Esophagus (tissue), 2 donors: ENCODE results near the gene CCAR1. TPM values are rescaled to one million over a fixed set of nuclear protein-coding genes. Genes with fewer than 3 reads are reported as not detected.
"Not testable (repeated sequence)": the region's sequence is repeated elsewhere in the genome, so short reads cannot be mapped to it uniquely, and the experiment has no call there.

Experiments used
- H3K27ac ChIP-seq, 2 donors: one replicate each; pipeline ENCODE4 v1.5.1; 2013; ENCODE audit warnings: low read depth in 2 of 2, mild to moderate bottlenecking in 2 of 2, inconsistent platforms in 1 of 2, low read length in 1 of 2, moderate library complexity in 1 of 2
- H3K27me3 ChIP-seq, 2 donors: one replicate each; pipeline ENCODE4 v1.6.1; 2013; ENCODE audit warnings: low read length in 2 of 2, control low read depth in 1 of 2, mild to moderate bottlenecking in 1 of 2; ENCODE audit not compliant: insufficient read depth in 2 of 2, control insufficient read depth in 1 of 2
- H3K36me3 ChIP-seq, 2 donors: one replicate each; pipeline ENCODE4 v1.6.1; 2013; ENCODE audit warnings: low read length in 1 of 2; ENCODE audit not compliant: control insufficient read depth in 2 of 2, insufficient read depth in 2 of 2
- H3K4me1 ChIP-seq, 2 donors: one replicate each; pipeline ENCODE4 v1.6.1; 2013; ENCODE audit warnings: low read length in 1 of 2; ENCODE audit not compliant: control insufficient read depth in 2 of 2, insufficient read depth in 2 of 2
- H3K4me3 ChIP-seq, 2 donors: one replicate each; pipeline ENCODE4 v1.5.1; 2013; ENCODE audit warnings: low read length in 2 of 2, mild to moderate bottlenecking in 2 of 2, low read depth in 1 of 2, moderate library complexity in 1 of 2
- H3K9me3 ChIP-seq, 2 donors: one replicate each; pipeline ENCODE4 v1.6.1; 2013; ENCODE audit warnings: mild to moderate bottlenecking in 2 of 2, low read depth in 1 of 2, low read length in 1 of 2, moderate library complexity in 1 of 2; ENCODE audit not compliant: control insufficient read depth in 2 of 2, insufficient read depth in 1 of 2
- WGBS, 2 donors: extraction: QIAGEN DNeasy Blood & Tissue Kit; methylation state at CpG; one replicate each; pipeline ENCODE4 v1.1.7; 2013; 5-methylcytosine and 5-hydroxymethylcytosine counted together
- polyA plus RNA-seq, 2 donors: library from polyadenylated mRNA; stranded (reverse); fragments of 200-250 nt; gene quantifications; one replicate each; pipeline ENCODE4 v1.2.3, GENCODE V29; 2013
- donor health status: healthy with polysubstance abuse.
- donor health status: Bipolar disorder and iron deficiency.

CCAR1 gene
- polyA plus RNA-seq, 2 donors: 24.3 to 55.7 TPM

DNA sequence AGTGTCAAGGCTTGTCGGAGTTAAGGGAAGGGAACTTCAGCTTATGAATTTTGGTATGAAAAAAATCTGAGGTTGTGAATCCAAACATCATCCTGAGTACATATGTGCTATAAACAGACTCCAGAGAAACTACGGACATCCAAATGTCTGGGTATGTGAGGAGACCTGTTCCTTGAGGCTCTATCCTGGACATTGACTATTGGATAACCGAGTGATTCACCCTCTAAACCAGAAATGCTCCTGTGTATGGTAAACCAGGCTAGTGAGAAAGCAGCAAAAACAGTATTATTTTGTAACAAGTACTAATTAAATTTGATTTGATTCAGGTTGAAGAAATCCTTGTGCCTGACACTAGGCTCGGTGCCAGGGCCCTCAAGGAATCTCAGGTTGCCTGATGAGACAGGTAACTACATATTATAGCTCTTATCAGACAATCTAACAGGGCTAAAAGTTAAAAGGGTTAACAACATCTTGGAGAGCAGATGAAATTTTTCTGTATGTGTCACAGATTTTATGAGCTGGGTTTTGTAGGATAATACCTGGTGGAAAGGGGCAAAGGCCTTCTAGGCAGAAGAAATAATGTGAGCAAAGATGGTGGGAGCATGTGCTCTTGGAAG is 95.9 kb downstream of the CCAR1 start:
- no peak overlapping the region for H3K27ac ChIP-seq
- H3K4me1 ChIP-seq: no peaks in the 10 kb centered on the region
- 64 to 65% methylated on average over 4 of the region's 4 CpGs for WGBS, 2 donors
- no peaks in the 10 kb centered on the region for H3K36me3 ChIP-seq
- H3K4me3 ChIP-seq: no peak overlapping the region
- no peaks in the 10 kb centered on the region for H3K27me3 ChIP-seq
- no peaks in the 10 kb centered on the region for H3K9me3 ChIP-seq

DNA sequence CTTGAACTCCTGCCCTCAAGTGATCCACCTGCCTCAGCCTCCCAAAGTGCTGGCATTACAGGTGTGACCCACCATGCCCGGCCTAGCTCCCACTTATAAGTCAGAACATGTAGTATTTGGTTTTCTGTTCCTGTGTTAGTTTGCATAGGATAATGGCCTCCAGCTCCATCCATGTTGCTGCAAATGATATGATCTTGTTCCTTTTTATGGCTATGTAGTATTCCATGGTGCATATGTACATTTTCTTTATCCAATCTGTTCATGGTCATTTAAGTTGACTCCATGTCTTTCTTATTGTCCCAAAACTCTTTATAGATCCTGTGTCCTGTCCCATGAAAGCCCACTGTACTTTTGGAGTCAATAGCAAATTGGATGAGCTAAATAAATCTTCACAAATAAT is 99.3 kb downstream of the CCAR1 start:
- not testable (repeated sequence) for H3K36me3 ChIP-seq, H3K9me3 ChIP-seq, H3K27ac ChIP-seq, H3K27me3 ChIP-seq, H3K4me3 ChIP-seq, H3K4me1 ChIP-seq
- WGBS, 2 donors: 79 to 90% methylated on average over 1 of the region's 1 CpG

DNA sequence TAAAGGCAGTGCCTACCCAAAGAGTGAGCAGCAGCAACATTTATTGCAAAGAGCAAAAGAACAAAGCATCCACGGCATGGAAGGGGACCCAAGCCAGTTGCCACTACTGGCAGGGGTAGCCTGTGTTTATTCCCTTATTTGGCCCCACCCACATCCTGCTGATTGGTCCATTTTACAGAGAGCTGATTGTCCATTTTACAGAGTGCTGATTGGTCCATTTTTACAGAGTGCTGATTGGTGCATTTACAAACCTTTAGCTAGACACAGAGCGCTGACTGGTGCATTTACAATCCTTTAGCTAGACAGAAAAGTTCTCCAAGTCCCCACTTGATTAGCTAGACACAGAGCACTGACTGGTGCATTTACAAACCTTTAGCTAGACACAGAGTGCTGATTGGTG is 101.6 kb downstream of the CCAR1 start:
- 95 to 96% methylated on average over 2 of the region's 2 CpGs for WGBS, 2 donors
- not testable (repeated sequence) for H3K36me3 ChIP-seq, H3K4me3 ChIP-seq, H3K9me3 ChIP-seq, H3K27me3 ChIP-seq, H3K27ac ChIP-seq, H3K4me1 ChIP-seq

DNA sequence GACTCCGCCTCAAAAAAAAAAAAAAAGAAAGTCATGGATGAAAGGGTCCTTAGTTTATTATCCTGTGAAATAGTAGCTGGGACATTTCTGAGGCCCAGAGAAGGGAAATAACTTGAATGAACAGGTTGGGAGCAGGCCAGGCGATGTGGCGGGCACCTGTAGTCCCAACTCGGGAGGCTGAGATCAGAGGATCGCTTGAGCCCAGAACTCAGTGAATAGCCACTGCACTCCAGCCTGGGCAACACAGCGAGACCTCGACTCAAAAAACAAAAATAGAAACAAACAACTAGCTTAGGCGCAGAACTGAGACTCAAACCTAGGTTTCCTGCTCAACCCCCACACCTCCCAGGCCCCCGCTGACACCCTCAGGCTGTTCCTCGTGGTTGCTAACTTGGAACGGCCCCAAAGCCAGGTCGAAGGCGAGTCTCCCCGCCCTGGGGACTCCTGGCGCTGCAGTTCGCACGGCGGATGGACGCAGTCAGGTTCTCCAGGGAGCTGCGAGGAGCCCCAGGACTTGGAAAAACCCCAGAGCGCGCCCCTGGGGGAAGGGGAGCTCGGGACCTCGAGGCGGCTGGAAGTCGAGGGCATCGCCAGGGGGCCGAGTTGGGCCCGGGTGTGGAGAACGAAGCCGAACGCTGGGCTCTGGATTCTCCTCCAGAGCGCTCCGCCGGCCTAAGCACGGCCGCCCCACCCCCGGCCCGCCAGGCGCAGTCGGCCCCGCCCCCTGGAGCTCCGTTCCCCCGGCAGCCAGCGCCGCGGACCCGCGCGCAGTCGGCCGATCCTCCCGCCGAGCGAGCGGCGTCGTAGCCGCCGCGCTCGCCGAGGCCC is 105.9 kb downstream of the CCAR1 start, which contains the start of gene STOX1:
STOX1 (plus strand) TSS at position 768 of the 828 bp plus-strand sequence. CDS start 93 bp downstream, outside the sequence.
- Histone ChIP-seq H3K4me1 (no peaks in the 10 kb centered on the region), H3K4me3 (peak within 1 kb of the TSS; percentile 52 to 63), H3K27me3 (no peaks in the 10 kb centered on the region), H3K27ac (peak within 1 kb of the TSS; percentile 14 to 27), H3K36me3 (no peaks in the 10 kb centered on the region), H3K9me3 (no peaks in the 10 kb centered on the region)
- 5 to 12% methylated on average over 30 to 63 of the region's 63 CpGs for WGBS, 2 donors

DNA sequence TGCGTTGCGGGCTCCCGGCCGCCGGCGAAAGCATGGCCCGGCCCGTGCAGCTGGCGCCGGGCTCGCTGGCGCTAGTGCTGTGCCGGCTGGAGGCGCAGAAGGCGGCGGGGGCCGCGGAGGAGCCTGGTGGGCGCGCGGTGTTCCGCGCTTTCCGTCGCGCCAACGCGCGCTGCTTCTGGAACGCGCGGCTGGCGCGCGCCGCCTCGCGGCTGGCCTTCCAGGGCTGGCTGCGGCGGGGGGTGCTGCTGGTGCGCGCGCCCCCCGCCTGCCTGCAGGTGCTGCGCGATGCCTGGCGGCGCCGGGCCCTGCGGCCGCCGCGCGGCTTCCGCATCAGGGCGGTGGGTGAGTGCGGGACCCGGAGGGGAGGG is 106.5 kb downstream of the CCAR1 start:
- WGBS, 2 donors: 0% methylated on average over 18 of the region's 58 CpGs; no CpG with 5 or more reads in 1 of the 2 donors
- peak overlapping the region; percentile 52 to 63 for H3K4me3 ChIP-seq
- H3K36me3 ChIP-seq, H3K27ac ChIP-seq, H3K9me3 ChIP-seq, H3K27me3 ChIP-seq, H3K4me1 ChIP-seq: not testable (repeated sequence)

DNA sequence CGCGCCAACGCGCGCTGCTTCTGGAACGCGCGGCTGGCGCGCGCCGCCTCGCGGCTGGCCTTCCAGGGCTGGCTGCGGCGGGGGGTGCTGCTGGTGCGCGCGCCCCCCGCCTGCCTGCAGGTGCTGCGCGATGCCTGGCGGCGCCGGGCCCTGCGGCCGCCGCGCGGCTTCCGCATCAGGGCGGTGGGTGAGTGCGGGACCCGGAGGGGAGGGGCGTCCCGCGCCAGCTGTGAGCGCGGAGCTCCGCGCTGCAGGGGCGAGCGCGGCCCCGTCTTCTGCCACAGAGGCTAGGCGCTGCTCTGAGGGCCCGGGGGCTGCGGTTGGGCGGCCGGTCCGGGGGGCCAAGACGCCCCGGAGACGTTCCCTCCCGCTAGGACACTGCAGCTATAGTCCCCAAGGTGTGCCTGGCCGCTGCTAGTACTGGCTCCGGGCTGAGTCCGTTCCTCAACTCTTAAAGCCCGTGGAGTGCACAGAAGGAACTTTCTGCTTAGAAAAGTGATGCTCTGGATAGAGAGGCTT is 107.1 kb downstream of the CCAR1 start:
- 0 to 1% methylated on average over 13 to 34 of the region's 59 CpGs for WGBS, 2 donors
- not testable (repeated sequence) for H3K9me3 ChIP-seq, H3K36me3 ChIP-seq, H3K27ac ChIP-seq, H3K4me1 ChIP-seq, H3K27me3 ChIP-seq
- peak overlapping the region; percentile 42 to 45 for H3K4me3 ChIP-seq

DNA sequence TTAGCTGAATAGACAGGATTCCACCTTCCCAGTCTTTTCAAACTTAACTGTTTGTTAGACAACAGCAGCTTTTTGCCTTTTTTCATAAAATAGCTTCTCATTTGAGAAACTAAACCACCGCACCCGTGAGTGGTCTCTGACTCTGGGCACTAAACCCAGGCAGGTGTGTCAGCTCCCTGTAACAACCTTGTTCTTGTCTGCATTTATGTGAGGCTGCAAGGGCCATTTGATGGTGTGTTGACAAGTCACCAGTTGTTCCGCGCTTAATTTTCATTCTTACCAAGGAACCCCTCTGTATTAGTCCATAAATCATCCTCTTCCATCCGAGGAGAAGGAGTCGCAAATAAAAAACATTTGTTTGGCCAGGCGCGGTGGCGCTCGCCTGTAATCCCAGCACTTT is 107.8 kb downstream of the CCAR1 start:
- Histone ChIP-seq H3K9me3 (no peaks in the 10 kb centered on the region), H3K4me1 (no peaks in the 10 kb centered on the region), H3K4me3 (no peak overlapping the region), H3K36me3 (no peaks in the 10 kb centered on the region), H3K27me3 (no peaks in the 10 kb centered on the region), H3K27ac (no peak overlapping the region)
- 87% methylated on average over 10 of the region's 10 CpGs for WGBS, 2 donors

DNA sequence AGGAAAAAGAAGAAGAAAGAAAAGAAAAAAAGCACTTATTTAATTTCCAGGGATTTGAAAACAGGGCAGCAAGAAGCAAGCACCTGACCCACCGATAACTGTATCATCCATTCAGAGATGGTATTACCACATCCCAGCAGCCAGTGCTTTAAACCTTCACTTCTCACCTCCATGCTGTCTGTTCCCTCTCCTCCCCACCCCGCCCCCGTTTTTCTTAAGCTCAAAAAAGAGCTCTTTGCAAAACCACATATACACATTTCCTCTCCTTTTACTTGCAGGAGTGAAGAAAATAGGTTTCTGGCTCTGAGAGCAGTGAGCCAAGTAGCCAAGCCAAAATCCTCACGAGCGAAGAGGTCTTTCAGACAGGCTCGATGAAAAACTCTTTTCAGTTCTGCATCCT is 108.5 kb downstream of the CCAR1 start:
- H3K36me3 ChIP-seq: no peaks in the 10 kb centered on the region
- no peaks in the 10 kb centered on the region for H3K9me3 ChIP-seq
- H3K27me3 ChIP-seq: no peaks in the 10 kb centered on the region
- no peak overlapping the region for H3K27ac ChIP-seq
- WGBS, 2 donors: 56 to 68% methylated on average over 6 of the region's 6 CpGs
- no peak overlapping the region for H3K4me3 ChIP-seq
- no peaks in the 10 kb centered on the region for H3K4me1 ChIP-seq

DNA sequence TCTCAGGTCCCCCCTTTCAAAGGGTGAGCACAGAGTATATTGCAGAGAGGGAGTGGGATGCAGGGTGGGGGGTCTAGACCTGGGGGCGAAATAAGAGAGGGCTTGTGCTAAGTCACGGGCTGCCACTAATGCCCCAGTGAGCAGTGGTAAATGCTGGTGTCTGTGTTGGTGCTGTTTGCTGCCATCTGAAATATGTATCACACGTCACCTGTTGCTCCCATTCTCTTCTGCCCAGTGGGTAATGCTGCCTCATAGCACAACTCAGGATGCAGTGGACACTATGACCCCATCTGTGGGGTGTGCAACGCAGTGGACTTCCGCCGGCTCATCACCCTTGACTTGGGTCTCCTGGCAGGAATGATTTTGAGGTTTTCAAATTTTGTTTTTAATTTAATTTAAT is 108.9 kb downstream of the CCAR1 start:
- Histone ChIP-seq H3K4me1 (no peaks in the 10 kb centered on the region), H3K4me3 (no peak overlapping the region)
- WGBS, 2 donors: 91 to 96% methylated on average over 6 of the region's 6 CpGs

More for the DNA sequence above, 108.9 kb downstream of the CCAR1 start:
- Histone ChIP-seq H3K27me3 (no peaks in the 10 kb centered on the region), H3K27ac (no peak overlapping the region), H3K9me3 (no peaks in the 10 kb centered on the region), H3K36me3 (no peaks in the 10 kb centered on the region)
